Body of pancreas (tissue), 4 donors: ENCODE results near the gene KDM2A.

ENCODE experiments used
- CTCF ChIP-seq, 7 experiments: fragments of 450-650 bp in 4 of 7; fragments of 200-600 bp in 3 of 7; sonication (generic) in 3 of 7; IDR thresholded peaks; one replicate each; pipeline ENCODE4 v1.5.1; 2016 to 2019; ENCODE audit warnings: antibody characterized with exemption in 7 of 7
- POLR2A ChIP-seq, 3 donors: fragments of 450-650 bp; IDR thresholded peaks; one replicate each; pipeline ENCODE4 v1.6.1; 2016; ENCODE audit warnings: antibody characterized with exemption in 3 of 3, mild to moderate bottlenecking in 2 of 3

GRCh38 chr11:67160045-67160444, 41.0 kb downstream of the KDM2A start:
- TF ChIP-seq CTCF (IDR thresholded peaks at IDR 0.05) (no peak), POLR2A (IDR thresholded peaks at IDR 0.05) (no peak)
